ENCODE results near the gene PPP1R12C.
"Not testable (repeated sequence)": the region's sequence is repeated elsewhere in the genome, so short reads cannot be mapped to it uniquely, and the experiment has no call there.

PPP1R12C gene

GRCh38 chr19:55116859-55117662 is at the start of gene PPP1R12C:
TSS of gene PPP1R12C (minus strand) at chr19:55117637. CDS start at chr19:55117543, 94 bp downstream.
- peak; percentile 36 for DNase-seq (ENCODE audit: low spot score)

DNA sequence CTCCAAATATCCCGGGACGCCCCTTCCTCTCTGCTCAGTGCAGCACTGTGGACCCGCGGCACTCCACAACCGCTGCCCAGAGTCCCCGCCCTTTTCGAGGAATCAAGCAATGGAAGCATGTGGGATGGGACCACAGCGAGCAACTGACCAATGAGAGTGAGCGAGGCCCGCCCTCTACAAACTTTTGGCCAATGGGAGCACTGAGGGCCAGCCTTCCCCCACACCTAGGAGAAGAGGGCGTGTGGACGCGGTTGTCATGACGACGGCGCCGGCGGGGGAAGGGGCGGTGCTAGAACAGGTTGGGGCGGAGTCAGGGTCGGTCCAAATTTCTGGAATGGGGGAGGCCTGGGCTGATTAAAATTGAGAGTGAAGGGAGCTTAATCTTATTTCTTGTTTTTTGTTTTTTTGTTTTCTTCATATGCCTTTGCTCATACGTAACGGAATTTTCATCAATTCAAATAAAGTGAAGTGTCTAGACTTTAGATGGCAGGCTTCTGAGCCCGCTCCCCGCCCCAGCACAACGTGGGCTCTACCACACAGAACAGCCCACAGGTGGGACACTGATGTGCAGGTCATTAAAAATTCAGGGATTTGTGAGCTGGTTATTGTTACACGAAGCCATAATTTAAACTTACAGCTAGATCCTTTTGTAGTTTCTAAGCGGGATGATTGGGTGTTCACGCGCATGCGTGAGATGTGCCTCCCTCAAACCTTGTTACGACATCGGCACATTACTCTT is 49.3 kb upstream of the PPP1R12C start, which contains the start of gene DNAAF3:
Gene DNAAF3 (minus strand): TSS at position 84 of the 739 bp plus-strand sequence. CDS start 200 bp downstream, outside the sequence.
- DNase-seq (ENCODE audit: low spot score): peak; percentile 98

- peak; percentile 93 for DNase-seq (ENCODE audit: low spot score)
Observed at GRCh38 chr19:55165952-55166529, 48.6 kb upstream of the PPP1R12C start.

GRCh38 chr19:55161571-55162322 is 44.3 kb upstream of the PPP1R12C start:
- DNase-seq (ENCODE audit: low spot score): no peak

GRCh38 chr19:55160986-55161365 is 43.5 kb upstream of the PPP1R12C start:
- DNase-seq (ENCODE audit: low spot score): no peak

GRCh38 chr19:55160128-55160985 is 42.9 kb upstream of the PPP1R12C start:
- peak; percentile 94 for DNase-seq (ENCODE audit: low spot score)

- DNase-seq (ENCODE audit: low spot score): peak; percentile 48
Observed at GRCh38 chr19:55158848-55159749, 41.7 kb upstream of the PPP1R12C start.

DNA sequence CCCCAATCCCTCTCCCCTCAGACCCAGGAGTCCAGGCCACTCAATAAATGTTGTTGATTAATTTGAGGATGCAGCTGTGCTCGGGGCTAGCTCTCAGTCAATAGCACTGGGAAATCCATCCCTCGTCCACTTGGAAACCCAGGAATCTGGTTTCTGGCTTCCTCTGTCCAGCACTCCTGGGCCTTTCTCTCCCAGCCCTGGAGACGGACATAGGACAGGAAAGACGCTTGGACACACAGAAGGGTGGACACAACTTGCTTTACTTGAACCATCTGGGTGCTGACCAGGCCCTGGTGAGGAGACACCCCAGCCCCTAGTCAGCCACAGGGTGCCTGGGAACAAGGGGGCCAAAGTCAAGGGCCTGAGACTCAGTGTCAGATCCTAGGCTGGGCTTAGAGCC is 41.0 kb upstream of the PPP1R12C start:
- no peak for DNase-seq (ENCODE audit: low spot score)

DNA sequence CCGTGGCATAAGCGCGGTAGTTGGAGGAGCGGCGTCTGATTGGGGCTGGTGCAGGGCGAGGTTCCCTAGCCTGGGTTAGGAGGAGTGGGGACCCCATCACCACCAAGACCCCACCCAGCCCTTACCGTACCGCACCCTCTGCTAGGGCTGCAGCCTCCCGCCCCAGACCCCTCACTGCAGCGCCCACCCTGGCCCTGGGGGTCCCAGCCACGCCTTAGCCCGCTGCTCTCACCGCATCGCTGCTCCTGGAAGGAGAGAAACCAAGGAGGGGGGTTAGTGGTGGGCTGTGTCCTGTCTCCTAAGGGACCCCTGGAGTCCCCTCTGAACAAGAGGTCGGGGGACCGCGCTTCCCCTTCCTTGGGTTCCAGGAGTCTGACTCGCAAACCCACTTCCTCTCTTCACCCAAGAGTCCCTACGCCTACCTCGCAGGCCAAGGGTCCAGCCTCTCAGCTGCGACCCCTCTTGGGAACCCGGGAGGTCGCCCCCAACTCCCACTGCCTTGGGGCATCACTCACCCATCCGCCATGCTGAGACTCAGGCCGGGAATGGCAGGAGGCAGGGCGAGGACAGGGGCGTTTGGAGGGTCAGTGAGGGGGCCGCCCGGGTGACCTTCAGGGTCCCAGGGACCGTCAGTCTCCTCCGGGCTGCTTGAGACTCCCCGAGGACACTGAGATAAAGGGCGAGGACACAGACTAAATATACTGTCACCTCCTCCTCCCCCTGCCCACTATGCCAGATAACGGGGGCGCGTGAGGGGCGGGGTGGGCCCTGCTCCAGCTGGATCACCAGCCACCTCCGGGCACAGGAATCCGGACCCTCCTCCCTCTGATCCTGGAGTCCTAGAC is 39.8 kb upstream of the PPP1R12C start, which contains the start of gene TNNI3:
Gene TNNI3 (minus strand): TSS at position 669 of the 845 bp plus-strand sequence. CDS start 143 bp downstream, at position 526.
- DNase-seq (ENCODE audit: low spot score): no peak

DNA sequence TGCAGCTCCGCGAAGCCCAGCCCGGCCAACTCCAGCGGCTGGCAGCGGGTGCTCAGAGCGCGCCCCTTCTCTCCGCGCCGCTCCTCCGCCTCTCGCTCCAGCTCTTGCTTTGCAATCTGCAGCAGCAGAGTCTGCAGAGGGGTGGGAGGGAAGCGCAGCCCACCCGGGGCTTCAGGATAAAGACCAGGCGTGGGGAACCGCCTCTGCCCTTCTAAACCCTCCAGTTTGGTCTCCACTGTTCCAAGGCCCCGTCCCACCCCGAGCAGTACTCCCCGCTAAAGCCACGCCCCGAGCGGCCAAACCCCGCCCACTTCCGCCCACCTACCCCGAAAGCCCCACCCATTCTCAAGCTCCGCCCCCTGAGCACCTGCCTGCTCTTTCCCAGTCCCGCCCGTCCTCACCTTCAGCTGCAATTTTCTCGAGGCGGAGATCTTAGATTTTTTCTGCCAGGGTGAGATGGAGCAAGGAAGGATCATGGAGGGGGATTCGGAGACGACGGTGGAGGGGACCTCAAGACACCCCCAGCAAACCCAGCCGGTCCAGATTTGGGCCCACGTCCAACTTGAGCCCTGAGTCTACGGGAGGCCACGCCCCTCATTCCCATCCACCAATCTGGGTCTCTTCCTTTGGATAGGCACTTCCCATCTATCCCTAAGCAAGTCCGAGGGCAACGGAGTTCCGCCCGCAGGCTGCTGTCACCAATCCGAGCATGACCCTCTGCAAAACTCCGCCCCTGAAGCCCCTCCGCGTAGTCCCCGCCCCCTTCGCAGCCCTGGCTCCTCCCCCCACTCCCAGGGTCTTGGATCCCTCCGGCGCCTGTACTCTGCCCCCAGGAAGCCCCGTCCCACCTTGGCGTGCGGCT is 39.0 kb upstream of the PPP1R12C start:
- peak; percentile 59 for DNase-seq (ENCODE audit: low spot score)

GRCh38 chr19:55155784-55156183 is 38.3 kb upstream of the PPP1R12C start:
- not testable (repeated sequence) for DNase-seq (ENCODE audit: low spot score)

DNA sequence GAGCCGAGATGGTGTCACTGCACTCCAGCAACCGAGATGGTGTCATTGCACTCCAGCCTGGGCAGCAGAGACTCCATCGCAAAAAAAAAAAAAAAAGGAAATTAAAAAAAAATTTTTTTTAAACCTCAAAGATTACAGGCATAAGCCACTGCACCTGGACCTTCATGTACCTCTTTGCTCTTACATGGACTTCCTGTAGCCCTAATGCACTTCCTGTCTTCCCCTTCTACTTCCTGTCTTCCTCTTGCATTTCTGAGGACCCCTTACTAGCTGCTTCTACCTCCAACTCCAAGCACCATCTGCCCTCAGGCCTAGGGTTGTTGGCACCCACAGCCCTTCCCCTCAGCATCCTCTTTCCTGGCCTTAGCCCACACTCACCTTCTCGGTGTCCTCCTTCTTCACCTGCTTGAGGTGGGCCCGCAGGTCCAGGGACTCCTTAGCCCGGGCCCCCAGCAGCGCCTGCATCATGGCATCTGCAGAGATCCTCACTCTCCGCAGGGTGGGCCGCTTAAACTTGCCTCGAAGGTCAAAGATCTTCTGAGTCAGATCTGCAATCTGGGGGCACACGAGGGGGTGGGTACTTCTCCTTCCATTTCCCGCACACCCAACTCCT is 36.3 kb upstream of the PPP1R12C start:
- peak; percentile 38 for DNase-seq (ENCODE audit: low spot score)

- no peak for DNase-seq (ENCODE audit: low spot score)
Observed at GRCh38 chr19:55152017-55152416, 34.6 kb upstream of the PPP1R12C start.

- DNase-seq (ENCODE audit: low spot score): no peak
Observed at GRCh38 chr19:55149078-55150003, 31.9 kb upstream of the PPP1R12C start, which contains the start of gene TNNT1. TSS of gene TNNT1 (minus strand) at chr19:55149206. CDS start at chr19:55147157, 2,049 bp downstream.

DNA sequence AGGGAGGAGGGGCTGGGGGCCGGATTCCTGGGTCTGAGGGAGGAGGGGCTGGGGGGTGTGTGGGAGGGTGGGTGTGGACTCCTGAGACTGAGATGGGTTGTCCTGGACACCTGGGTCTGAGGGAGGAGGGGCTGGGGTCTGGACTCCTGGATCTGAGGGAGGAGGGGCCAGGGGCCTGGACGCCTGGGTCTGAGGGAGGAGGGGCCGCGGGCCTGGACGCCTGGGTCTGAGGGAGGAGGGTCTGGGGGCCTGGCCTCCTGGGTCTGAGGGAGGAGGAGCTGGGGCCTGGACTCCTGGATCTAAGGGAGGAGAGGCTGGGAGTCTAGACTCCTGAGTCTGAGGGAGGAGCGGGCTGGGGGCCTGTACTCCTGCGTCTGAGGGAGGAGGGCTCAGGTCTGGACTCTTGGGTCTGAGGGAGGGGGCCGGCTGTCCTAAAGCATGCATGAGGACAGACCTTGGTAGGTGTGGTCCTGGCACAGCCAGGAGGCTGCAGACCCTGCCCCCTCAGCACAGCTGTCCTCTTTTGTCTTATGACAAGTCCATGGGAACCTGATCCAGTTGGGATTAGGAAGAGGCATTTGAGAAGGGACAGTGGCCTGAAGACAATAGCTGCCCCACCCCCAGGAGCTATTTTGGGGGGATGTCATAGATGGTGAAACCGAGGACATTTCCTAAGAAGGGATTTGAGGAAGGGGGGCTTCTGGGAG is 30.3 kb upstream of the PPP1R12C start:
- DNase-seq (ENCODE audit: low spot score): no peak
